H1 (cell line): ENCODE measurements around the gene NEURL2. TPM values are rescaled to one million over a fixed set of nuclear protein-coding genes. Genes with fewer than 3 reads are reported as not detected.

Source experiments
- CEBPB ChIP-seq: IDR thresholded peaks from 2 replicates; pipeline ENCODE4 v1.6.1; 2012; ENCODE audit warnings: low read depth, low read length
- EZH2 ChIP-seq: fragments of 200-600 bp; sonication (generic); IDR thresholded peaks from 2 replicates; pipeline ENCODE4 v1.7.1; 2012; ENCODE audit warnings: low read depth, mild to moderate bottlenecking, moderate library complexity, low read length, inconsistent platforms; ENCODE audit not compliant: severe bottlenecking
- KDM5A ChIP-seq: fragments of 200-600 bp; IDR thresholded peaks from 2 replicates; pipeline ENCODE4 v1.7.1; 2012; ENCODE audit warnings: mild to moderate bottlenecking, low read length, inconsistent platforms, mixed read lengths
- POLR2A ChIP-seq, 2 experiments: IDR thresholded peaks; 1 replicate in 1 of 2; 2 replicates in 1 of 2; pipeline ENCODE4 v1.6.1; 2011; ENCODE audit warnings: low read depth in 2 of 2, low read length in 2 of 2, mild to moderate bottlenecking in 2 of 2; ENCODE audit errors: control extremely low read depth in 1 of 2
- RFX5 ChIP-seq: IDR thresholded peaks from 2 replicates; pipeline ENCODE4 v1.6.1; 2011; ENCODE audit warnings: low read depth, low read length, improper control_type of control experiment, borderline replicate concordance
- SP1 ChIP-seq: IDR thresholded peaks from 2 replicates; pipeline ENCODE4 v1.6.1; 2011; ENCODE audit warnings: low read depth, low read length
- TAF1 ChIP-seq: IDR thresholded peaks from 2 replicates; pipeline ENCODE4 v1.6.1; 2011; ENCODE audit warnings: mild to moderate bottlenecking, low read depth, low read length
- polyA plus RNA-seq, 7 experiments: library from polyadenylated mRNA; depleted of rRNA in 3 of 7; stranded (reverse) in 5 of 7; unstranded in 2 of 7; fragments of >200 nt in 5 of 7; fragments of 200-250 nt in 2 of 7; gene quantifications; 1 replicate in 5 of 7; 2 replicates in 1 of 7; 4 replicates in 1 of 7; pipeline versions ENCODE4 v1.2.1 to v1.2.3, GENCODE V29; 2011 to 2013; ENCODE audit warnings: missing spikeins in 2 of 7, mixed read lengths in 2 of 7
- total RNA-seq: library from RNA; stranded (reverse); fragmentation: NEBNext Ultra II Directional; extraction: Animal tissue kit (Norgen Biotek cat#: 25700); gene quantifications from 2 replicates; pipeline ENCODE4 v1.2.1, GENCODE V29; 2021

NEURL2 gene
- total and polyA plus RNA-seq, 2 of the 8 experiments (the other 6 are each of a cell fraction or from before 2014, with no cell fraction given): 6.9 TPM

DNA sequence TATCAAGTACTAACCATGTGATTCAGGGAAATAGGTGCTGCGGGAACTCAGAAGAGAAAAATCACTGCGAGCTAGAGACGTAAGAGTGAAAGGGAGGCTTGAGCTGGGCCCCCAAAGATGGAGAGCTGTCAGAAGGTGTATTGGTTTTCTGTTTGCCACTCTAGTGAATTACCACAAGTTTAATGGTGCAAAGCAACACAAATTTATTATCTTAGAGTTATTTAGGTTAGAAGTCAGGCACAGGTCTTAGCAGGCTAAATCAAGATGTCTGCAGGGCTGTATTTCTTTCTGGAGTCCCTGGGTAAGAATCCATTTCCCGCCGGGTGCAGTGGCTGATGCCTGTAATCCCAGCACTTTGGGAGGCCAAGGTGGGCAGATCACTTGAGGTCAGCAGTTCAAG, 31.1 kb downstream of the NEURL2 start (continued):
- no peak for TF ChIP-seq SP1
- TF ChIP-seq POLR2A (IDR thresholded peaks at IDR 0.05; ENCODE audit: control extremely low read depth in 1 of 2, low read depth in 2 of 2, low read length in 2 of 2): no peak
- no peak for TF ChIP-seq RFX5
- no peak for TF ChIP-seq TAF1
- no peak for TF ChIP-seq EZH2
- no peak for TF ChIP-seq CEBPB
- TF ChIP-seq KDM5A: no peak
